ENCODE results near the gene GPR89B. TPM values are rescaled to one million over a fixed set of nuclear protein-coding genes. Genes with fewer than 3 reads are reported as not detected.
"Not testable (repeated sequence)": the region's sequence is repeated elsewhere in the genome, so short reads cannot be mapped to it uniquely, and the experiment has no call there.

The GPR89B gene
- 10 to 100 TPM in 3 of 4 donors, 1 to 10 TPM in 1; 6.2 to 15.6 (median 10.4) TPM for total RNA-seq

DNA sequence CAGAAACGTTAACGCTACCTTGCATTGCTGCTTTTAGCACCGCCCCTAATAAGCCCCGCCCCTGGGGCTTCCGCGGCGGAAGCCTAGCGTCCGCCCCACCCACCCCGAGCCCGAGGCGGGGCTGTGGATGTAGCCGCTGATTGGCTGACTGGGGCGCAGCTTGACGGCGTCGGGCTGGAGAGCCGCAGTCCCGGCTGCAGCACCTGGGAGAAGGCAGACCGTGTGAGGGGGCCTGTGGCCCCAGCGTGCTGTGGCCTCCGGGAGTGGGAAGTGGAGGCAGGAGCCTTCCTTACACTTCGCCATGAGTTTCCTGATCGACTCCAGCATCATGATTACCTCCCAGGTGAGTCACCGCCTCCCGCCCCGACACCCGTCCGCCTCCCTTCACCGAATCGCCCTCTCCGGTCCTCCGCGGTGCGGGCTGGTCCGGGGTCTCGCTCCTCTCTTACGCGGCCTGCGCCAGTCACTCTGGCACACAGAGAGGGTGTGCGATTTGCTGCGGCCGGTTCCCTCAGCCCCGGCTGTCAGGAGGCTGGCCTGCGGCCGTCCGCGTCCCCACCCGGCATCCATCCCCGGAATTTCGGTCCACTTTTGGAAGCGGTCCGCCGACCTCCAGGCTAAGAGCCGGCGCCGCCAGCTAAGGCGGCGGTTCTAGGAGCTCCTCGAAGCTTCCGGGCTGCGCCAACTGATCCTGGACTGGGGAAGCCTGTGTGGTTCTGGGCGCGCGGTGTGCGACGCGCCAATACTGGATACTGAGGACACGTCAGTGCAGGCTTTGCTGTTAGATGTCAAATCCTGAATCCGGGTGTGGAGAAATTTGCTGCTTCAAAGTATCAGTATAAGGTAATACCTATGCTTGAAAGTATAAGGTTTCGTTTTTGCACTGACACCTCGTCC, at the start of gene GPR89B:
GPR89B (plus strand) TSS at position 185 of the 897 bp plus-strand sequence; CDS start at position 302, 117 bp downstream.
- H3K27me3 ChIP-seq; H3K9me3 ChIP-seq; in situ Hi-C loops (cut with MboI; ENCODE audit: low sequenced_read_pairs in 4 of 4); intact Hi-C loops (cut with DNase I; ENCODE audit: low total_unique reads); H3K4me1 ChIP-seq; H3K36me3 ChIP-seq: not testable (repeated sequence)
- ATAC-seq (peak; percentile 95 to 97), DNase-seq (peak; percentile 83)
- Histone ChIP-seq H3K4me3 (peak within 1 kb of the TSS; percentile 71 to 100 (median 86)), H3K27ac (peak within 1 kb of the TSS; percentile 88 to 93 (median 90))
- peak; percentile 65 to 90 for TF ChIP-seq POLR2A (IDR thresholded peaks at IDR 0.05)

DNA sequence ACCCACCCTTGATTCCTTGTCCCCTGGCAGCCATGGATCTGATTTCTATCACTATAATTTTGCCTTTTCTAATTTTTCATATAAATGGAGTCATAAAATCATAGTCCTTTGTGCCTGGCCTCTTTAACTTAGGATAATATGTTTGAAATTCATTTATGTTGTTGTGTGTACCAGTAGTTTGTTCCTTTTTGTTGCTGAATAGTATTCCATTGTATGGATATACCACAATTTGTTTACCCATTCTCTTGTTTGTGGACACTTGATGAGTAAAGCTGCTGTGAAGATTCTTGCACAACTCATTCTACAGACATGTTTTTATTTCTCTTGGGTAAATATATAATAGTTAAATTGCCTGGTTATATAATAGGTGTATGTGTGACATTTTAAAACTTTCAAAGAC, 48.3 kb upstream of the GPR89B start:
- ATAC-seq (no peak), DNase-seq (no peak)
- TF ChIP-seq CTCF (IDR thresholded peaks at IDR 0.05 in 4 of 5, conservative IDR thresholded peaks at IDR 0.05 in 1 of 5) = no peak
- no peaks in the 10 kb centered on the region for H3K27me3 ChIP-seq
- peaks cover 0 to 5% of the 10 kb centered on the region in 2 donors for H3K4me1 ChIP-seq
- H3K36me3 ChIP-seq = no peaks in the 10 kb centered on the region
- no peak overlapping the region for H3K4me3 ChIP-seq
- in situ Hi-C loops (cut with MboI; ENCODE audit: low sequenced_read_pairs in 4 of 4) (loop anchor here in 3 of 4 donors (10.0 to 25.0 kb wide), 4 partner anchors 145 to 618 kb away; no protein-coding TSS in a partner anchor), intact Hi-C loops (cut with DNase I; ENCODE audit: low total_unique reads) (no loop called here)
- no peak overlapping the region for H3K27ac ChIP-seq
- H3K9me3 ChIP-seq = no peaks in the 10 kb centered on the region

GRCh38 chr1:147882535-147882934, 45.7 kb upstream of the GPR89B start:
- H3K9me3 ChIP-seq = no peaks in the 10 kb centered on the region
- ATAC-seq (no peak), DNase-seq (no peak)
- no peak overlapping the region for H3K27ac ChIP-seq
- TF ChIP-seq POLR2A (IDR thresholded peaks at IDR 0.05) (no peak), CTCF (IDR thresholded peaks at IDR 0.05 in 4 of 5, conservative IDR thresholded peaks at IDR 0.05 in 1 of 5) (no peak)
- no peaks in the 10 kb centered on the region for H3K36me3 ChIP-seq
- in situ Hi-C loops (cut with MboI; ENCODE audit: low sequenced_read_pairs in 4 of 4) (loop anchor here in 3 of 4 donors (10.0 to 25.0 kb wide), 4 partner anchors 148 to 620 kb away; no protein-coding TSS in a partner anchor), intact Hi-C loops (cut with DNase I; ENCODE audit: low total_unique reads) (no loop called here)
- H3K4me1 ChIP-seq = peaks cover 0 to 5% of the 10 kb centered on the region in 2 donors
- H3K4me3 ChIP-seq = no peak overlapping the region
- H3K27me3 ChIP-seq = no peaks in the 10 kb centered on the region

DNA sequence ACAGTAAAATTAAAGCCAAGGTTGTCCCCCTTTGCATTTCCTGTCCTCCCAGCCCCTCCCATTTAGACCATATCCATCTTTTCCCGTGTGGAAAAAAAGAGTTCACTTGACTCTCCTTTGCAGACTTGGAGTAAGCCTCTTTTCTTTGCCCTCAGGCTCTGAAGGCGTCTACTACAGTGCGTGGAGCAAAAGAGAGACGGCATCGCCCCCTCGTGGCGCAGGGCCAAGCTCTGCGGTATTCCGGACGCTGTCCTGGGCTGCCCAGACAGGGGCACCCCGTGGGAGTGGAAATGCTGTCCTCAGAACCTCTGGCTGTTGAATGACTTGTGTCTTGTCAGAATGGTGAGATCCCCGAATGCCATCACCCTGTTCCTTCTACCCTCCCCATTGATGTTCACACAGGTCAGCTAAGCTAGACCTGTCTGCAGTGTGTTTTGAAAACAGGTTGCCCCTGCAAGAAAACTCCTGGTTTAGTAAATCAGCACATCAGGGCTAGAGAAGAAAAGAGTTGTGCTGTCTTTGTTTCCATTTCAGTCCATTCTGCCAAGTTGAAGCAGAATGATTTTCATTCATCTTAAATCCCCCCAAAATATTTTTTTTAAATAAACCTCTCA, 37.9 kb upstream of the GPR89B start:
- intact Hi-C loops (cut with DNase I; ENCODE audit: low total_unique reads) = loop anchor here (5.0 kb wide), 1 partner anchor 248 kb away; no protein-coding TSS in a partner anchor
- in situ Hi-C loops (cut with MboI; ENCODE audit: low sequenced_read_pairs in 4 of 4) = loop anchor here (5.0 to 25.0 kb wide), 6 partner anchors 165 to 628 kb away; no protein-coding TSS in a partner anchor
- peaks cover 0 to 4% of the 10 kb centered on the region in 2 donors for H3K4me1 ChIP-seq
- DNase-seq = no peak
- H3K9me3 ChIP-seq = no peaks in the 10 kb centered on the region
- peak in 2 of 5 experiments; percentile 41 to 43 for TF ChIP-seq CTCF (IDR thresholded peaks at IDR 0.05 in 4 of 5, conservative IDR thresholded peaks at IDR 0.05 in 1 of 5)
- no peak for TF ChIP-seq POLR2A (IDR thresholded peaks at IDR 0.05)
- no peak for ATAC-seq
- H3K4me3 ChIP-seq = no peak overlapping the region
- H3K27ac ChIP-seq = no peak overlapping the region
- H3K27me3 ChIP-seq = no peaks in the 10 kb centered on the region
- no peaks in the 10 kb centered on the region for H3K36me3 ChIP-seq

DNA sequence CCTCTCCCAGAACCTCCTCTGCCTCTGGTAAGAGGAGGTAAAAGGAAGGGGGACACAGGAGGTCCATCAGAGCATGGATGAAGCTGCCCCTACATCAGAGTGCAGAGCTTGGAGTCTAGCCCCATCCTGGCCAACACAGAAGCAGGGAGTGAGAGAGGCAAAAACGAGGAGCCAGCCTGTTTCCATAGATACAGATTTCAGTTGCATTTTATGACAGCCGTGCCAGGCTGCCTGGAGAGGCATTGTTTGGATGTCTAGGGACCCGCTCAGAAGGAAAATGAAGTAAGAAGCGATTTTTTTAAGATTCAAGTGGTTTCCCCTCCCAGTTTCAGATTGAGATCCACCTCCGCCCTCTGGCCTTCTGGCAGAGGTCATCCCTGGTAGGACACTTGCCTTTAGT, 37.1 kb upstream of the GPR89B start:
- DNase-seq (no peak), ATAC-seq (no peak)
- no peak for TF ChIP-seq POLR2A (IDR thresholded peaks at IDR 0.05)
- no peak for TF ChIP-seq CTCF (IDR thresholded peaks at IDR 0.05 in 4 of 5, conservative IDR thresholded peaks at IDR 0.05 in 1 of 5)
- H3K36me3 ChIP-seq = no peaks in the 10 kb centered on the region
- no peaks in the 10 kb centered on the region for H3K9me3 ChIP-seq
- H3K4me3 ChIP-seq = no peak overlapping the region
- intact Hi-C loops (cut with DNase I; ENCODE audit: low total_unique reads) (loop anchor here (5.0 kb wide), 1 partner anchor 249 kb away; no protein-coding TSS in a partner anchor), in situ Hi-C loops (cut with MboI; ENCODE audit: low sequenced_read_pairs in 4 of 4) (loop anchor here (5.0 to 25.0 kb wide), 6 partner anchors 166 to 629 kb away; no protein-coding TSS in a partner anchor)
- peaks cover 0 to 4% of the 10 kb centered on the region in 2 donors for H3K4me1 ChIP-seq
- H3K27ac ChIP-seq = no peak overlapping the region
- no peaks in the 10 kb centered on the region for H3K27me3 ChIP-seq

All from gastrocnemius medialis (tissue), 4 donors.